Ishikawa (cell line): ENCODE measurements around the gene CHMP5.

Experiments
- CREB1 ChIP-seq: IDR thresholded peaks from 2 replicates; pipeline ENCODE4 v1.6.1; 2012; ENCODE audit warnings: low read depth
- EGR1 ChIP-seq: IDR thresholded peaks from 2 replicates; pipeline ENCODE4 v1.6.1; 2012
- RAD21 ChIP-seq: IDR thresholded peaks from 2 replicates; pipeline ENCODE4 v1.6.1; 2012; ENCODE audit warnings: low read depth
- TF ChIP-seq, protein P1 (sequence below): IDR thresholded peaks from 2 replicates; pipeline ENCODE4 v1.6.1; 2012

DNA sequence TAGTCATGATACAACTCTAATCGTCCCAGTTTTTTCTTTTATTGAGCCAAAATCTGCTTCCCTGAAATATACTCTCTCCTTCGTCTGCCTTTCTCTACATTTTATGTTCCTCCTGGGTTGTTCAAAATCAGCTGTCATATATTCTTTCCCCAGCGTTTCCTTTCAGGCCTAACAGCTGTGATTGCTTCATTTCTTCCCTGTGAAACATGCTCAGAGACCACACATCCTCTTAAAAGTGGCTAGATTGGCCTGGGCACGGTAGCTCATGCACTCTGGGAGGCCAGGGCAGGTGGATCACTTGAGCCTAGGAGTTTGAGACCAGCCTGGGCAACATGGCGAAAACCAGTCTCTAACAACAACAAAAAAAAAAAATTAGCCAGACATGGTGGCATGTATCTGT lies 50.5 kb downstream of the CHMP5 start:
- TF ChIP-seq, protein P1, sequence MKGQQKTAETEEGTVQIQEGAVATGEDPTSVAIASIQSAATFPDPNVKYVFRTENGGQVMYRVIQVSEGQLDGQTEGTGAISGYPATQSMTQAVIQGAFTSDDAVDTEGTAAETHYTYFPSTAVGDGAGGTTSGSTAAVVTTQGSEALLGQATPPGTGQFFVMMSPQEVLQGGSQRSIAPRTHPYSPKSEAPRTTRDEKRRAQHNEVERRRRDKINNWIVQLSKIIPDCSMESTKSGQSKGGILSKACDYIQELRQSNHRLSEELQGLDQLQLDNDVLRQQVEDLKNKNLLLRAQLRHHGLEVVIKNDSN: no peak
- TF ChIP-seq EGR1 (no peak), RAD21 (no peak), CREB1 (no peak)
